IPS-NIHi7 (cell line): Measurements from ENCODE around the gene KRTAP5-11.
A peak's percentile ranks its signal among the peaks of the same experiment; 100 is the strongest.
"Not testable (repeated sequence)": the region's sequence is repeated elsewhere in the genome, so short reads cannot be mapped to it uniquely, and the experiment has no call there.

ENCODE experiments used
- DNase-seq: peaks from one replicate; pipeline ENCODE4 v3.0.0; 2012; ENCODE audit warnings: mixed read lengths; ENCODE audit errors: extremely low spot score

The KRTAP5-11 gene

GRCh38 chr11:71582309-71582895, at the start of gene KRTAP5-11:
Gene KRTAP5-11, minus strand, starts transcription at chr11:71582875. Its CDS starts 38 bp downstream, at chr11:71582837.
- DNase-seq = no peak

DNA sequence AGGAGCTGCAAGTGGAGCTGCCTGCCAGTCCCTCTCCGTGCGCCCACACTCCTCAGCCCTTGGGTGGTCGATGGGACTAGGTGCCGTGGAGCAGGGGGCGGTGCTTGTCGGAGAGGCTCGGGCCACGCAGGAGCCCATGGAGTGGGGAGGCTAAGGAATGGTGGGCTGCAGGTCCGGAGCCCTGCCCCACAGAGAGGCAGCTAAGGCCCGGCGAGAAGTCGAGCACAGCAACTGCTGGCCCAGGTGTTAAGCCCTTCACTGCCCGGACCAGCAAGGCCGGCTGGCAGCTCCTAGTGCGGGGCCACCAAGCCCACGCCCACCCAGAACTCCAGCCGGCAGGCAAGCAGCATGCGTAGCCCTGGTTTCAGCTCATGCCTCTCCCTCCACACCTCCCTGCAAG, 48.9 kb upstream of the KRTAP5-11 start:
- DNase-seq = not testable (repeated sequence)

GRCh38 chr11:71630071-71630470, 47.4 kb upstream of the KRTAP5-11 start:
- DNase-seq = not testable (repeated sequence)

GRCh38 chr11:71628943-71629342, 46.3 kb upstream of the KRTAP5-11 start:
- DNase-seq = not testable (repeated sequence)

DNA sequence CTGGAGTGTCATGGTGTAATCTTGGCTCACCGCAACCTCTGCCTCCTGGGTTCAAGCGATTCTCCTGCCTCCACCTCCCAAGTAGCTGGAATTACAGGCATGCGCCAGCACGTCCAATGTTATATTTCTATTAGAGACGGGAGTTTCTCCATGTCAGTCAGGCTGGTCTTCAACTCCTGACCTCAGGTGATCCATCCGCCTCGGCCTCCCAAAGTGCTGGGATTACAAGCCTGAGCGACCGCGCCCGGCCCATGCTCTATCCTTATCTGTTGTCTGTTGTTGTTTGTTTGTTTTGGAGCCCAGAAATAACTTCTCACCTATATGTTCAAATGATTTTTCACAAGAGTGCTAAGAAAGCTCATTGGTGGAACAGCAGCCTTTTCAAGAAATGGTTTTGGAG, 40.6 kb upstream of the KRTAP5-11 start:
- DNase-seq = not testable (repeated sequence)

DNA sequence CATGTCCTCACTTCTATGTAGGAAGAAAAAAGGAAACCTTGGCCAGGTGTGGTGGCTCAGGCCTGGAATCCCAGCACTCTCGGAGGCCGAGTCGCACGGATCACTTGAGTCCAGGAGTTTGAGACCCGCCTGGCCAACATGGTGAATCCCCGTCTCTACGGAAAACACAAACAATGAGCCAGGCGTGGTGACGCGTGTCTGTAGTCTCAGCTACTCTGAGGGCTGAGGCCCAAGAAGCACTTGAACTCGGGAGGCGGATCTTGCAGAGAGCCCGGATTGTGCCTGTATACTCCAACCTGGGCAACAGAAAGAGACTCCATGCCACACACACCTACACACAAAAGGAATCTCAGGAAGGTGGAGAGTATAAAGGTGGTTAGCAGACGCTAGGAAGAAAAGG, 39.9 kb upstream of the KRTAP5-11 start:
- not testable (repeated sequence) for DNase-seq

- DNase-seq = not testable (repeated sequence)
Measured at GRCh38 chr11:71615003-71615402, 32.3 kb upstream of the KRTAP5-11 start.

DNA sequence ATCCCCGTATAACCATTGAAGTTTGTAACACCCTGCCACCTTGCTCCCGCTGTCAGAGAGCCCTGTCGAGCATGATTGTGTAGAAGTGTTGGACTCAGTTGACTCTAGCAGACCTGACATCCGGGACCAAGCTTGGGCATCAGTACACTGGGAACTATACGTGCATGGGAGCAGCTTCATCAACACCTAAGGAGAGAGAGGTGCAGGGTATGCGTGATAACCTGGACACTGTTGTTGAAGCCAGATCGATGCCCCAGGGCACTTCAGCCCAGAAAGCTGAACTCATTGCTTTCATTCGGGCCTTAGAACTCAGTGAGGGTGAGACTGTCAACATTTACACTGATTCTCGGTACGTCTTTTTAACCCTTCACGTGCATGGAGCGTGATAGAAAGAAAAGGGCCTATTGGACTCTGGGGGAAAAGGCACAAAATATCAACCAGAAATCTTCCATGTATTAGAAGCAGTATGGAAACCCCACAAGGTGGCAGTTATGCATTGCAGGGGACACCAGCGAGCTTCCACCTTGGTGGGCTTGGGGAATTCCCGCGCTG, 31.8 kb upstream of the KRTAP5-11 start:
- DNase-seq = peak; percentile 0

- not testable (repeated sequence) for DNase-seq
Measured at GRCh38 chr11:71613931-71614330, 31.3 kb upstream of the KRTAP5-11 start.

DNA sequence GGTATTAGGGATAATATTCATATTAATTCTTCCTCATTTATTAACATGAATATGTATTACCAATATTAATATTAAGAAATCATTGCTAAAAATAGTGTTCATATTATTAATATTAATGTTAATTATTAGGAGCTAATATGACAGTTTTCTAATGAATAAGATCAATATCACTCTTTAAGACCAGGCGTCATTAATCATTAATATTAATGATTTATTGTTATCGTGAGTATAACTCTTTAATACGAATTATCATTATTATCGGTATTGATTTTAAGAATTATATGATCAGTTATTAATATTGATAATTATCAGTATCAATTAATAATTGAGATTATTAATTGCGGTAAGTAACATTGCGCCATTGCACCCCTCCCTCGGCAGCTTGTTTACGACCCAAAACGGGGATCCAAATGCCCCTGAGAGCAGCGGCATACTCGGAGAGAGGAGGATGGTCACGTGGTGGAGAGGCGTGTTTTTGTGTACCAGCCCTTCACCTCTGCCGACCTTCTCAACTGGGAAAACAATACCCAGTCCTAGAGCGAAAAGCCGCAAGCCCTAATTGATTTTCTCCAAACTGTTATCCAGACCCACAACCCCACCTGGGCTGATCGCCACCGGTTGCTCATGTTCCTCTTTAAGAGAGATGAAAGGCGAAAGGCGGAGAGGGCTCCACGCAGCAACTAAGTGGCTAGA, 28.7 kb upstream of the KRTAP5-11 start:
- peak; percentile 0 for DNase-seq

GRCh38 chr11:71608272-71608671, 25.6 kb upstream of the KRTAP5-11 start:
- not testable (repeated sequence) for DNase-seq

GRCh38 chr11:71607520-71608216, 25.0 kb upstream of the KRTAP5-11 start:
- DNase-seq = peak; percentile 20

DNA sequence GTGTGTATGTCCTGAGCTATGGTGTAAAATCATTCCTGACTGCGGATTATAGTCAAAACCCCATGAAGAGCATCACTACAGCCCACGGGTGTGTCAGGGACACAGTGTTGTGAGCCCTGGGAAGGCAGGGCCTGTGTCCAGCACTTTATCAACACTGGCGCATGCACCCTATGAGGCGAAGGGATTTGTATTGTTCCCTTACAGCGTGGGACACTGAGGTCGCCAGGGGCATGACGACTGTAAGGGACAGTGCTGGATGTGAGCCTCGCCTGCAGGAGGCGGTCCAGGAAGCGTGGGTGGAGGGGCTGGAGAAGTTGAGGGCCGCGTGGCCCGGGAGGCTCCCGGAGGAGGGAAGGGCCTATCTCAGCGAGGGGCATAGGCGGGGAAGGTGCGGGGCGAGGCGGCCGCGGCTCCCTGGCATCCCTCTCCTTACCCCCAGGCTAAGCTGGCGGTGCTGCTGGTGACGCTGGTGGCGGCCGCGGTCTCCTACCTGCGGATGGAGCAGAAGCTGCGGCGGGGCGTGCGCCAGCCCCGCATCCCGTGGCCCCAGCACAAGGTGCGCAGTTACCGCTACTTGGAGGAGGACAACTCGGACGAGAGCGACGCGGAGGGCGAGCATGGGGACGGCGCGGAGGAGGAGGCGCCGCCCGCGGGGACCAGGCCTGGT, 24.3 kb upstream of the KRTAP5-11 start:
- peak; percentile 7 for DNase-seq

GRCh38 chr11:71604798-71605488, 22.3 kb upstream of the KRTAP5-11 start:
- DNase-seq = peak; percentile 1

DNA sequence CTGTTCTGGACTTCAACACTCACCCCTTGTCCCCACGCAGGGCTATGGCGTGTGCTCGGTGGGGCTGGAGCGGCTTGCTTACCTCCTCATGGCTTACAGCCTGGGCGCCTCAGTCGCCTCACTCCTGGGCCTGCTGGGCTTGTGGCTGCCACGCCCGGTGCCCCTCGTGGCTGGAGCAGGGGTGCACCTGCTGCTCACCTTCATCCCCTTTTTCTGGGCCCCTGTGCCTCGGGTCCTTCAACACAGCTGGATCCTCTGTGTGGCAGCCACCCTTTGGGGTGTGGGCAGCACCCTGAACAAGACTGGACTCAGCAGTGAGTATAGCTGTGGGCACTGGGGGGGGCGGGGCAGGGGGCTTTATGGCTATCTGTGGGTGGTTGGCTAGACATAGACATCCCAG, 20.5 kb upstream of the KRTAP5-11 start:
- peak; percentile 0 for DNase-seq

- not testable (repeated sequence) for DNase-seq
Measured at GRCh38 chr11:71589546-71589920, 6.9 kb upstream of the KRTAP5-11 start.

DNA sequence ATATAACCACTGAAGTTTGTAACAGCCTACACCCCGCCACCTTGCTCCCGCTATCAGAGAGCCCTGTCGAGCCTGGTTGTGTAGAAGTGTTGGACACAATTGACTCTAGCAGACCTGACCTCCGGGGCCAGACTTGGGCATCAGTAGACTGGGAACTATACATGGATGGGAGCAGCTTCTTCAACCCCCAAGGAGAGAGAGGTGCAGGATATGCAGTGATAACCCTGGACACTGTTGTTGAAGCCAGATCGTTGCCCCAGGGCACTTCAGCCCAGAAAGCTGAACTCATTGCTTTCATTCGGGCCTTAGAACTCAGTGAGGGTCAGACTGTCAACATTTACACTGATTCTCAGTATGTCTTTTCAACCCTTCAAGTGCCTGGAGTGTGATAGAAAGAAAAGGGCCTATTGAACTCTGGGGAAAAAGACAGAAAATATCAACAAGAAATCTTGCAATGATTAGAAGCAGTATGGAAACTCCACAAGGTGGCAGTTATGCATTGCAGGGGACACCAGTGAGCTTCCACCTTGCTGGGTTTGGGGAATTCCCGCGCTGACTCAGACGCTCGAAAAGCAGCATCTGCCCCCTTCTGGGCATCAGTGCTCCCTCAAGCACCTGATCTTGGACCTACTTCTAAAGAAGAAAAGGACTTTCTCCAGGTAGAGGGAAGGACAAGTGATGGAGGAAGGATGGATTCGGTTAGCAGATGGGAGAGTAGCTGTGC, 6.3 kb upstream of the KRTAP5-11 start:
- DNase-seq = not testable (repeated sequence)

GRCh38 chr11:71588314-71588713, 5.6 kb upstream of the KRTAP5-11 start:
- not testable (repeated sequence) for DNase-seq

DNA sequence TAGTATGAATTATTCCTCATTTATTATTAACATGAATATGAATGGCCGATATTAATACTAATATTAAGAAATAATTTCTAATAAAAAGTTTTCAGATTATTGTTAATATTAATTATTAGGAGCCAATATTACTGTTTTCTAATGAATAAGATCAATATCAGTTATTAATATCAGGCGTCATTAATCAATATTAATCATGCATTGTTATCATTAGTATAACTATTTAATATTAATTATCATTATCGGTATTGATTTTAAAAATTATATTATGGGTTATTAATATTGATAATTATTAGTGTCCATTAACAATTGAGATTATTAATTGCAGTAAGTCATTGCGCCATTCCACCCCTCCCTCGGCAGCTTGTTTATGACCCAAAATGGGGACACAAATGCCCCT, 3.0 kb upstream of the KRTAP5-11 start:
- DNase-seq = not testable (repeated sequence)

DNA sequence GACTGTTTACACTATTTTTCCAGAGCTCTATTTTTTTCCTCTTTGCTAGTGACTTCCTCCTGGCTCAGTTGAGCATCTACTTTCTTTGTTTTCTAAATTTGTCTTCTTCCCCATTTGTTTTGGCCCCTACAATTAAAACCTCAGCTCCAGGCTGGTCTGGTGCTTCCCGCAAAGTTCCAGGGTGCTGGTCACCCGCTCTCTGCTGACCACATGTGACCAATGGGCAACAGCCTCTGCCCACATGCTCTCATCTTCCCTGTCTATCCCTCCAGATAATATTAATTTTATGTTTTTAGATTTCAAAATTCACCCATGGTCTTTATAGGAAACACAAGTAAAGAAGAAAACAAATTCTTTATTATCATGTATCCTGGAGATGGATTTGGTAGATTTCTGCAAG, 294 bp upstream of the KRTAP5-11 start:
- DNase-seq = not testable (repeated sequence)

DNA sequence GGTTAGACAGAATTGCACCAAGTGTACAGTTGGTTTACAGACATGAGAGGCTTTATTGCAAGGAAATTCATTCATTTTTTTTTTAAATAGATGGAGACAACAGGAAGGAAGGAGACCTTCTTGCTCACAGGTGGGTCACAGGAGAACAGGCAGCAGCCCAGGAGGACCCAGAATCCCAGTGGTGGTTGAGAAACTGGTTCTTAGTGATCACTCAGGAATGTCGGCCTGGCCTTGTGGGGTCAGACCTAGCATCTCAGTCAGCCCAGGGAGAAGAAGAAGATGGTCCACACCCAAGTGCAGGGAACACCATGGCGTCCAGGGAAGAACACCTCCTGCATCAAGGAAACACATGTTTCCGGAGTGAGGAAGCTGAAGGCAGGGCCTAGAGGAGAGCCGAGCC, 849 bp downstream of the KRTAP5-11 start:
- DNase-seq = no peak
